ENCODE data around the gene HTR4. TPM values are rescaled to one million over a fixed set of nuclear protein-coding genes. Genes with fewer than 3 reads are reported as not detected.

The HTR4 gene
- polyA plus RNA-seq, 2 of the 4 experiments (the other 2 are of a cell fraction) = not detected

DNA sequence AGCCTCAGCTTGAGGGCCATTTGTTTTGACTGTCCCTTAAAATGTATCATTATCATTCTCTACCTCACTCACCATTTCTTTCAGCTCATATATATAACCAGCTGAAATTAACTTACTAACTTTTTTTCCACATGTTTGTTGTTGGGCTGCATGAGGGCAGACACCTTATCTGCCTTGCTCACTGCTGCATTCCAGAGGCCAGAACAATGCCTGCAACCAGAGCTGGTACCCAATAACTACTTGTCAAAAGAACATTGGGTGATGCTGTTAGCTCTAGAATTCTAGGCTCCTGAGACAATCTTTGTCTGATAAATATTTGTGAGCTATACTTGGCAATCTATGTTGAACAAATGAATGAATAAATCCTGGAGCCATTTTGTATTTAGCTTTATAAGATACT is 68.3 kb downstream of the HTR4 start:
- CTCF ChIA-PET = no interaction called here
- DNase-seq (ENCODE audit: low read depth in 1 of 2, low spot score in 1 of 2) (no peak), ATAC-seq (no peak), FAIRE-seq (no peak)
- H3K4me3 ChIP-seq = no peak overlapping the region
- H3K9me3 ChIP-seq = no peaks in the 10 kb centered on the region
- POLR2A ChIA-PET = no interaction called here
- no peaks in the 10 kb centered on the region for H3K4me1 ChIP-seq
- no peak overlapping the region for H3K27ac ChIP-seq
- TF ChIP-seq FOSL2 (IDR thresholded peaks at IDR 0.05) = no peak
- no peak for TF ChIP-seq FOSL2 (CRISPR knock-in tag; IDR thresholded peaks at IDR 0.05)
- TF ChIP-seq, protein P1, sequence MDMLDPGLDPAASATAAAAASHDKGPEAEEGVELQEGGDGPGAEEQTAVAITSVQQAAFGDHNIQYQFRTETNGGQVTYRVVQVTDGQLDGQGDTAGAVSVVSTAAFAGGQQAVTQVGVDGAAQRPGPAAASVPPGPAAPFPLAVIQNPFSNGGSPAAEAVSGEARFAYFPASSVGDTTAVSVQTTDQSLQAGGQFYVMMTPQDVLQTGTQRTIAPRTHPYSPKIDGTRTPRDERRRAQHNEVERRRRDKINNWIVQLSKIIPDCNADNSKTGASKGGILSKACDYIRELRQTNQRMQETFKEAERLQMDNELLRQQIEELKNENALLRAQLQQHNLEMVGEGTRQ (IDR thresholded peaks at IDR 0.05) = no peak
- TF ChIP-seq POLR2A (IDR thresholded peaks at IDR 0.05; ENCODE audit: low read length) = no peak
- TF ChIP-seq, protein P2, sequence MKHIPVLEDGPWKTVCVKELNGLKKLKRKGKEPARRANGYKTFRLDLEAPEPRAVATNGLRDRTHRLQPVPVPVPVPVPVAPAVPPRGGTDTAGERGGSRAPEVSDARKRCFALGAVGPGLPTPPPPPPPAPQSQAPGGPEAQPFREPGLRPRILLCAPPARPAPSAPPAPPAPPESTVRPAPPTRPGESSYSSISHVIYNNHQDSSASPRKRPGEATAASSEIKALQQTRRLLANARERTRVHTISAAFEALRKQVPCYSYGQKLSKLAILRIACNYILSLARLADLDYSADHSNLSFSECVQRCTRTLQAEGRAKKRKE (CRISPR knock-in tag; IDR thresholded peaks at IDR 0.05; ENCODE audit: low read depth) = no peak
- TF ChIP-seq RCOR1 (IDR thresholded peaks at IDR 0.05; ENCODE audit: low read depth, low read length) = no peak
- TF ChIP-seq, protein P3, sequence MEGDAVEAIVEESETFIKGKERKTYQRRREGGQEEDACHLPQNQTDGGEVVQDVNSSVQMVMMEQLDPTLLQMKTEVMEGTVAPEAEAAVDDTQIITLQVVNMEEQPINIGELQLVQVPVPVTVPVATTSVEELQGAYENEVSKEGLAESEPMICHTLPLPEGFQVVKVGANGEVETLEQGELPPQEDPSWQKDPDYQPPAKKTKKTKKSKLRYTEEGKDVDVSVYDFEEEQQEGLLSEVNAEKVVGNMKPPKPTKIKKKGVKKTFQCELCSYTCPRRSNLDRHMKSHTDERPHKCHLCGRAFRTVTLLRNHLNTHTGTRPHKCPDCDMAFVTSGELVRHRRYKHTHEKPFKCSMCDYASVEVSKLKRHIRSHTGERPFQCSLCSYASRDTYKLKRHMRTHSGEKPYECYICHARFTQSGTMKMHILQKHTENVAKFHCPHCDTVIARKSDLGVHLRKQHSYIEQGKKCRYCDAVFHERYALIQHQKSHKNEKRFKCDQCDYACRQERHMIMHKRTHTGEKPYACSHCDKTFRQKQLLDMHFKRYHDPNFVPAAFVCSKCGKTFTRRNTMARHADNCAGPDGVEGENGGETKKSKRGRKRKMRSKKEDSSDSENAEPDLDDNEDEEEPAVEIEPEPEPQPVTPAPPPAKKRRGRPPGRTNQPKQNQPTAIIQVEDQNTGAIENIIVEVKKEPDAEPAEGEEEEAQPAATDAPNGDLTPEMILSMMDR (IDR thresholded peaks at IDR 0.05) = no peak
- no peak for TF ChIP-seq GATA3 (IDR thresholded peaks at IDR 0.05; ENCODE audit: borderline replicate concordance)
- TF ChIP-seq, protein P4, sequence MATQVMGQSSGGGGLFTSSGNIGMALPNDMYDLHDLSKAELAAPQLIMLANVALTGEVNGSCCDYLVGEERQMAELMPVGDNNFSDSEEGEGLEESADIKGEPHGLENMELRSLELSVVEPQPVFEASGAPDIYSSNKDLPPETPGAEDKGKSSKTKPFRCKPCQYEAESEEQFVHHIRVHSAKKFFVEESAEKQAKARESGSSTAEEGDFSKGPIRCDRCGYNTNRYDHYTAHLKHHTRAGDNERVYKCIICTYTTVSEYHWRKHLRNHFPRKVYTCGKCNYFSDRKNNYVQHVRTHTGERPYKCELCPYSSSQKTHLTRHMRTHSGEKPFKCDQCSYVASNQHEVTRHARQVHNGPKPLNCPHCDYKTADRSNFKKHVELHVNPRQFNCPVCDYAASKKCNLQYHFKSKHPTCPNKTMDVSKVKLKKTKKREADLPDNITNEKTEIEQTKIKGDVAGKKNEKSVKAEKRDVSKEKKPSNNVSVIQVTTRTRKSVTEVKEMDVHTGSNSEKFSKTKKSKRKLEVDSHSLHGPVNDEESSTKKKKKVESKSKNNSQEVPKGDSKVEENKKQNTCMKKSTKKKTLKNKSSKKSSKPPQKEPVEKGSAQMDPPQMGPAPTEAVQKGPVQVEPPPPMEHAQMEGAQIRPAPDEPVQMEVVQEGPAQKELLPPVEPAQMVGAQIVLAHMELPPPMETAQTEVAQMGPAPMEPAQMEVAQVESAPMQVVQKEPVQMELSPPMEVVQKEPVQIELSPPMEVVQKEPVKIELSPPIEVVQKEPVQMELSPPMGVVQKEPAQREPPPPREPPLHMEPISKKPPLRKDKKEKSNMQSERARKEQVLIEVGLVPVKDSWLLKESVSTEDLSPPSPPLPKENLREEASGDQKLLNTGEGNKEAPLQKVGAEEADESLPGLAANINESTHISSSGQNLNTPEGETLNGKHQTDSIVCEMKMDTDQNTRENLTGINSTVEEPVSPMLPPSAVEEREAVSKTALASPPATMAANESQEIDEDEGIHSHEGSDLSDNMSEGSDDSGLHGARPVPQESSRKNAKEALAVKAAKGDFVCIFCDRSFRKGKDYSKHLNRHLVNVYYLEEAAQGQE (IDR thresholded peaks at IDR 0.05) = no peak
- TF ChIP-seq, protein P5, sequence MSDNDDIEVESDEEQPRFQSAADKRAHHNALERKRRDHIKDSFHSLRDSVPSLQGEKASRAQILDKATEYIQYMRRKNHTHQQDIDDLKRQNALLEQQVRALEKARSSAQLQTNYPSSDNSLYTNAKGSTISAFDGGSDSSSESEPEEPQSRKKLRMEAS (IDR thresholded peaks at IDR 0.05) = no peak
- TF ChIP-seq, protein P6, sequence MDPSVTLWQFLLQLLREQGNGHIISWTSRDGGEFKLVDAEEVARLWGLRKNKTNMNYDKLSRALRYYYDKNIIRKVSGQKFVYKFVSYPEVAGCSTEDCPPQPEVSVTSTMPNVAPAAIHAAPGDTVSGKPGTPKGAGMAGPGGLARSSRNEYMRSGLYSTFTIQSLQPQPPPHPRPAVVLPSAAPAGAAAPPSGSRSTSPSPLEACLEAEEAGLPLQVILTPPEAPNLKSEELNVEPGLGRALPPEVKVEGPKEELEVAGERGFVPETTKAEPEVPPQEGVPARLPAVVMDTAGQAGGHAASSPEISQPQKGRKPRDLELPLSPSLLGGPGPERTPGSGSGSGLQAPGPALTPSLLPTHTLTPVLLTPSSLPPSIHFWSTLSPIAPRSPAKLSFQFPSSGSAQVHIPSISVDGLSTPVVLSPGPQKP (IDR thresholded peaks at IDR 0.05; ENCODE audit: low read depth, low read length) = no peak
- TF ChIP-seq NR3C1 (IDR thresholded peaks at IDR 0.05) = no peak
- no peak for TF ChIP-seq PHF8 (IDR thresholded peaks at IDR 0.05; ENCODE audit: borderline replicate concordance, low read depth)
- TF ChIP-seq ZSCAN20 (CRISPR knock-in tag; IDR thresholded peaks at IDR 0.05) = no peak
- no peak for TF ChIP-seq HEYL (CRISPR knock-in tag; IDR thresholded peaks at IDR 0.05)
- no peak overlapping the region for H3K4me2 ChIP-seq

DNA sequence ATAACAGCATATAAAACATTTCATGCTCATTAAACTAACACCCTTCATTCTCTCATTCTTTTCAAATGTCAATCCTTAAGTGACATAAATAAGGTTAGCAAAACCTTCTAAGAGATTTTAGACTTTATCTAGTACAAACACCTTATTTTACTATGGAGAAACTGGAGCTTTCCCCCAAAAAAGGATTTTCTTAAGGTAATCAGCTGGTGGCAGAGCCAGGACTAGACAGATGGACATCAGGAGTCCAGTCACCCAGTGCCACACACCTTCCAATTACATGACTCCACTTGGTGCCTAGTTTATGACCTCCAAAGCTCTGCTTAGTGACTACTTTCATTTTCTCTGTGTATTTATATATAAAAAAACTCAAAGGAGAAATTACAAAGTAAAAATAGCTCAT is 70.2 kb downstream of the HTR4 start:
- POLR2A ChIA-PET = no interaction called here
- no peak for FAIRE-seq

More for the DNA sequence above, 70.2 kb downstream of the HTR4 start:
- no peak for DNase-seq (ENCODE audit: low read depth in 1 of 2, low spot score in 1 of 2)
- no peak overlapping the region for H3K4me2 ChIP-seq
- no peaks in the 10 kb centered on the region for H3K4me1 ChIP-seq
- H3K4me3 ChIP-seq = no peak overlapping the region
- no peak overlapping the region for H3K27ac ChIP-seq
- no peaks in the 10 kb centered on the region for H3K9me3 ChIP-seq
- ATAC-seq = no peak
- TF ChIP-seq CHD2 (IDR thresholded peaks at IDR 0.05; ENCODE audit: low read length, partially characterized antibody) (no peak), FOSL2 (IDR thresholded peaks at IDR 0.05) (no peak), FOSL2 (CRISPR knock-in tag; IDR thresholded peaks at IDR 0.05) (no peak), HOXA7 (CRISPR knock-in tag; IDR thresholded peaks at IDR 0.05) (no peak), EP300 (IDR thresholded peaks at IDR 0.05) (no peak), HOXB5 (CRISPR knock-in tag; IDR thresholded peaks at IDR 0.05) (no peak), RNF2 (IDR thresholded peaks at IDR 0.05; ENCODE audit: borderline replicate concordance, low read depth) (no peak), JUN (IDR thresholded peaks at IDR 0.05) (no peak)
- TF ChIP-seq, protein P7, sequence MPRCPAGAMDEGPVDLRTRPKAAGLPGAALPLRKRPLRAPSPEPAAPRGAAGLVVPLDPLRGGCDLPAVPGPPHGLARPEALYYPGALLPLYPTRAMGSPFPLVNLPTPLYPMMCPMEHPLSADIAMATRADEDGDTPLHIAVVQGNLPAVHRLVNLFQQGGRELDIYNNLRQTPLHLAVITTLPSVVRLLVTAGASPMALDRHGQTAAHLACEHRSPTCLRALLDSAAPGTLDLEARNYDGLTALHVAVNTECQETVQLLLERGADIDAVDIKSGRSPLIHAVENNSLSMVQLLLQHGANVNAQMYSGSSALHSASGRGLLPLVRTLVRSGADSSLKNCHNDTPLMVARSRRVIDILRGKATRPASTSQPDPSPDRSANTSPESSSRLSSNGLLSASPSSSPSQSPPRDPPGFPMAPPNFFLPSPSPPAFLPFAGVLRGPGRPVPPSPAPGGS (IDR thresholded peaks at IDR 0.05) = no peak
- TF ChIP-seq, protein P2 (CRISPR knock-in tag; IDR thresholded peaks at IDR 0.05; ENCODE audit: low read depth) = no peak
- TF ChIP-seq, protein P1 (IDR thresholded peaks at IDR 0.05) = no peak
- TF ChIP-seq, protein P8, sequence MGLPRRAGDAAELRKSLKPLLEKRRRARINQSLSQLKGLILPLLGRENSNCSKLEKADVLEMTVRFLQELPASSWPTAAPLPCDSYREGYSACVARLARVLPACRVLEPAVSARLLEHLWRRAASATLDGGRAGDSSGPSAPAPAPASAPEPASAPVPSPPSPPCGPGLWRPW (IDR thresholded peaks at IDR 0.05) = no peak
- CTCF ChIA-PET = interaction anchor here (1.4 kb wide), 1 partner anchor 147 kb away, joined by 4 read pairs; no protein-coding TSS in a partner anchor
